ENCODE measurements around the gene TPCN1.

The TPCN1 gene

GRCh38 chr12:113221181-113221996 lies at the start of gene TPCN1:
Gene TPCN1 (plus strand): TSS chr12:113221464. CDS start chr12:113226853, 5,389 bp downstream.
- DNase-seq: peak; percentile 99

GRCh38 chr12:113171543-113171942 lies 49.7 kb upstream of the TPCN1 start:
- no peak for DNase-seq

- no peak for DNase-seq
Observed at GRCh38 chr12:113172185-113172584, 49.1 kb upstream of the TPCN1 start.

GRCh38 chr12:113173081-113173698 lies 48.1 kb upstream of the TPCN1 start:
- DNase-seq: no peak

GRCh38 chr12:113174461-113175384 lies 46.5 kb upstream of the TPCN1 start:
- peak; percentile 15 for DNase-seq

- DNase-seq: no peak
Observed at GRCh38 chr12:113179023-113179422, 42.2 kb upstream of the TPCN1 start.

GRCh38 chr12:113180333-113180732 lies 40.9 kb upstream of the TPCN1 start:
- no peak for DNase-seq

GRCh38 chr12:113181975-113182374 lies 39.3 kb upstream of the TPCN1 start:
- DNase-seq: no peak

- DNase-seq: no peak
Observed at GRCh38 chr12:113183030-113183589, 38.2 kb upstream of the TPCN1 start.

GRCh38 chr12:113184098-113184899 lies 37.0 kb upstream of the TPCN1 start:
- DNase-seq: no peak

GRCh38 chr12:113184900-113185179 lies 36.4 kb upstream of the TPCN1 start:
- DNase-seq: peak; percentile 66

GRCh38 chr12:113185180-113186032 lies 35.9 kb upstream of the TPCN1 start, which contains the start of the genes DDX54 and RITA1:
Gene DDX54 (minus strand): TSS chr12:113185478. CDS start chr12:113185451, 27 bp downstream.
Gene RITA1 (plus strand): TSS chr12:113185721. CDS start chr12:113186747, 1,026 bp downstream.
- DNase-seq: peak; percentile 76

- DNase-seq: no peak
Observed at GRCh38 chr12:113186033-113186365, 35.3 kb upstream of the TPCN1 start.

GRCh38 chr12:113186666-113187325 lies 34.5 kb upstream of the TPCN1 start:
- DNase-seq: no peak

GRCh38 chr12:113189361-113189760 lies 31.9 kb upstream of the TPCN1 start:
- no peak for DNase-seq

- DNase-seq: no peak
Observed at GRCh38 chr12:113190761-113191160, 30.5 kb upstream of the TPCN1 start.

GRCh38 chr12:113191227-113191626 lies 30.0 kb upstream of the TPCN1 start:
- no peak for DNase-seq

GRCh38 chr12:113194971-113195391 lies 26.3 kb upstream of the TPCN1 start:
- DNase-seq: no peak

- DNase-seq: no peak
Observed at GRCh38 chr12:113195598-113195997, 25.7 kb upstream of the TPCN1 start.

GRCh38 chr12:113196582-113196981 lies 24.7 kb upstream of the TPCN1 start:
- no peak for DNase-seq

- peak; percentile 57 for DNase-seq
Observed at GRCh38 chr12:113196990-113197389, 24.3 kb upstream of the TPCN1 start.
